ENCODE results near the gene ESPNL.

GRCh38 chr2:238164906-238165287 is 64.8 kb downstream of the ESPNL start:
- no peak for TF ChIP-seq ERG (CRISPR knock-in tag; IDR thresholded peaks at IDR 0.05)
- no peak for TF ChIP-seq CTCF (IDR thresholded peaks at IDR 0.05)
- no peak for TF ChIP-seq SP1 (CRISPR knock-in tag; conservative IDR thresholded peaks at IDR 0.05)
- no peak for TF ChIP-seq ZSCAN18 (CRISPR knock-in tag; IDR thresholded peaks at IDR 0.05)
- TF ChIP-seq MAX (CRISPR knock-in tag; IDR thresholded peaks at IDR 0.05), result no peak
- no peak for TF ChIP-seq SMAD3 (CRISPR knock-in tag; IDR thresholded peaks at IDR 0.05; ENCODE audit: borderline replicate concordance)
- TF ChIP-seq IRF2 (CRISPR knock-in tag; IDR thresholded peaks at IDR 0.05; ENCODE audit: borderline replicate concordance, low read depth), result no peak
- no peak for TF ChIP-seq EMX1 (CRISPR knock-in tag; IDR thresholded peaks at IDR 0.05)
- TF ChIP-seq GABPB1 (CRISPR knock-in tag; IDR thresholded peaks at IDR 0.05), result no peak
- TF ChIP-seq JUN (CRISPR knock-in tag; IDR thresholded peaks at IDR 0.05), result no peak

Measured in WTC11 (cell line).